ENCODE data around the gene NPPC.

NPPC gene

DNA sequence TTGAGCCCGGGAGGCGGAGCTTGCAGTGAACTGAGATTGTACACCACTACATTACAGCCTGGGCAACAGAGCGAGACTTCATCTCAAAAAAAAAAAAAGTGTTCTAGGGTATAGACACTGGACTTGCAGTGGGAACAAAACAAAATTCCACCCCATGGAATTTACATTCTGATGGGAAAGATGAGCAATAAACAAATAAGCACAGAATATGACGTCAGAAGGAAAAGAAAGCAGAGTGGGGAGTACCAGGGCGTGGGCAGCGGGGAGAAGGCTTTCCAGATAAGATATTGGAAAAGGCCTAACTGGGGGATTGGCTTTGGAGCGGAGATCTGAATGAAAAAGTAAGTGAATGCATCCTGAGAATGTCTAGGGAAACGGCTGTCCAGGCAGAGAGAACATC is 17.6 kb downstream of the NPPC start:
- no peaks in the 10 kb centered on the region for H3K4me1 ChIP-seq (ENCODE audit: control insufficient read depth, low read length)
- no peaks in the 10 kb centered on the region for H3K9me2 ChIP-seq (replicated peaks; ENCODE audit: control insufficient read depth, low read length)
- H3K27me3 ChIP-seq (ENCODE audit: control insufficient read depth, low read length): 0 out of 2 replicates have a peak, but pooled peaks cover 6% of the 10 kb centered on the region
- H3K9me3 ChIP-seq (ENCODE audit: control insufficient read depth, insufficient read depth, low read length): no peaks in the 10 kb centered on the region
- H3K4me3 ChIP-seq (ENCODE audit: low read length): no peak overlapping the region
- no peaks in the 10 kb centered on the region for H3F3A ChIP-seq (ENCODE audit: control insufficient read depth, insufficient read depth)
- no peaks in the 10 kb centered on the region for H3K79me2 ChIP-seq (ENCODE audit: control insufficient read depth, low read length)
- H4K20me1 ChIP-seq (ENCODE audit: control insufficient read depth, insufficient read depth, low read depth, low read length): no peaks in the 10 kb centered on the region
- no peak overlapping the region for H3K4me2 ChIP-seq (ENCODE audit: low read length)
- H3K36me3 ChIP-seq (ENCODE audit: control insufficient read depth, low read length): no peaks in the 10 kb centered on the region
- no peak overlapping the region for H3K27ac ChIP-seq (ENCODE audit: low read depth, low read length)
- TF ChIP-seq, protein P1, sequence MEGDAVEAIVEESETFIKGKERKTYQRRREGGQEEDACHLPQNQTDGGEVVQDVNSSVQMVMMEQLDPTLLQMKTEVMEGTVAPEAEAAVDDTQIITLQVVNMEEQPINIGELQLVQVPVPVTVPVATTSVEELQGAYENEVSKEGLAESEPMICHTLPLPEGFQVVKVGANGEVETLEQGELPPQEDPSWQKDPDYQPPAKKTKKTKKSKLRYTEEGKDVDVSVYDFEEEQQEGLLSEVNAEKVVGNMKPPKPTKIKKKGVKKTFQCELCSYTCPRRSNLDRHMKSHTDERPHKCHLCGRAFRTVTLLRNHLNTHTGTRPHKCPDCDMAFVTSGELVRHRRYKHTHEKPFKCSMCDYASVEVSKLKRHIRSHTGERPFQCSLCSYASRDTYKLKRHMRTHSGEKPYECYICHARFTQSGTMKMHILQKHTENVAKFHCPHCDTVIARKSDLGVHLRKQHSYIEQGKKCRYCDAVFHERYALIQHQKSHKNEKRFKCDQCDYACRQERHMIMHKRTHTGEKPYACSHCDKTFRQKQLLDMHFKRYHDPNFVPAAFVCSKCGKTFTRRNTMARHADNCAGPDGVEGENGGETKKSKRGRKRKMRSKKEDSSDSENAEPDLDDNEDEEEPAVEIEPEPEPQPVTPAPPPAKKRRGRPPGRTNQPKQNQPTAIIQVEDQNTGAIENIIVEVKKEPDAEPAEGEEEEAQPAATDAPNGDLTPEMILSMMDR (IDR thresholded peaks at IDR 0.05; ENCODE audit: low read depth, low read length, poor library complexity, severe bottlenecking): no peak
- no peak for TF ChIP-seq EZH2phosphoT487 (IDR thresholded peaks at IDR 0.05; ENCODE audit: borderline replicate concordance, low read length)

DNA sequence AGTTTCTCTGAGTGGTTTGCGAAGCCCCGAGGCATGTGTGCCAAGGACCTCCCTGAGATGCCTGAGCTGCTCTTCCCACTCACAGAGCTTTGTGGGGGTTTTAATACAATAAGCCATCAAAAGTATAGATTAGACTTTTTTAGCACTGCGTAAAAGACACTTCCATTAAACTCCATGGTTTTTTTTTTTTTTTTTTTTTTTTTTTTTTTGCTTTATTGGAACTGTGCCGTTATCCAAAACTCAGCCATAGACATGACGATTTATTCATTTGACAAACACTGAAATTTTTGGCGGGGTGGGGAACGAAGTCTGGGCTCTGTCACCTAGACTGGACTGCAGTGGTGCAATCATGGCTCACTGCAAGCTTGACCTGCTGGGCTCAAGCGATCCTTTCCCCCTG is 18.4 kb downstream of the NPPC start:
- H3K9me3 ChIP-seq (ENCODE audit: control insufficient read depth, insufficient read depth, low read length): no peaks in the 10 kb centered on the region
- H3K79me2 ChIP-seq (ENCODE audit: control insufficient read depth, low read length): no peaks in the 10 kb centered on the region
- H3K9me2 ChIP-seq (replicated peaks; ENCODE audit: control insufficient read depth, low read length): no peaks in the 10 kb centered on the region
- no peaks in the 10 kb centered on the region for H3K36me3 ChIP-seq (ENCODE audit: control insufficient read depth, low read length)
- H3K4me1 ChIP-seq (ENCODE audit: control insufficient read depth, low read length): no peaks in the 10 kb centered on the region
- H3K4me2 ChIP-seq (ENCODE audit: low read length): no peak overlapping the region
- no peaks in the 10 kb centered on the region for H3F3A ChIP-seq (ENCODE audit: control insufficient read depth, insufficient read depth)
- H3K4me3 ChIP-seq (ENCODE audit: low read length): no peak overlapping the region
- no peak for TF ChIP-seq EZH2phosphoT487 (IDR thresholded peaks at IDR 0.05; ENCODE audit: borderline replicate concordance, low read length)
- TF ChIP-seq, protein P1 (IDR thresholded peaks at IDR 0.05; ENCODE audit: low read depth, low read length, poor library complexity, severe bottlenecking): no peak
- 0 out of 2 replicates have a peak, but pooled peaks cover 6% of the 10 kb centered on the region for H3K27me3 ChIP-seq (ENCODE audit: control insufficient read depth, low read length)
- no peaks in the 10 kb centered on the region for H4K20me1 ChIP-seq (ENCODE audit: control insufficient read depth, insufficient read depth, low read depth, low read length)
- H3K27ac ChIP-seq (ENCODE audit: low read depth, low read length): no peak overlapping the region

DNA sequence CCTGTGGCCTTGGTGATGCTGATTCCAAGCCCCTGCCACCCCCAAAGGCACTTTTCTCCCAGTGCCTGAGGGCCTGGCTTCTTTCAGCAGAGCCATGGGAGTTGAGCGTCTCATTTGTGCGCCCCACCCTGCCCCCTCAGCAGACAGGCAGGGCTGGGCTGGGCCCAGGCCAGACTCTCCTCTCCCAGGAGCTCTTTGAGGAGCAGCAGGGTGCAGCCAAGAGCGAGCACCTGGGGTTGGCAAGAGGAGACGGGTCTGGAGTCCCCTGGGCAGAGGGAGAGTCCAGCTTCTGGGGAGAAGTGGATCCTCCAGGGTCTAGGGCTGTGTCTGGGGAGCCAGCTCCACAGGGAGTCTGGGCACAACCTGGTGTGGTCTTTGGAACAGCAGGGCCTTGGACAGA is 21.2 kb downstream of the NPPC start:
- Histone ChIP-seq H3K36me3 (ENCODE audit: control insufficient read depth, low read length) (no peaks in the 10 kb centered on the region), H3K27ac (ENCODE audit: low read depth, low read length) (no peak overlapping the region), H3K4me1 (ENCODE audit: control insufficient read depth, low read length) (no peaks in the 10 kb centered on the region), H3K9me2 (replicated peaks; ENCODE audit: control insufficient read depth, low read length) (no peaks in the 10 kb centered on the region), H3K9me3 (ENCODE audit: control insufficient read depth, insufficient read depth, low read length) (no peaks in the 10 kb centered on the region), H3K27me3 (ENCODE audit: control insufficient read depth, low read length) (no peaks in the 10 kb centered on the region), H4K20me1 (ENCODE audit: control insufficient read depth, insufficient read depth, low read depth, low read length) (no peaks in the 10 kb centered on the region), H3K4me3 (ENCODE audit: low read length) (no peak overlapping the region), H3K79me2 (ENCODE audit: control insufficient read depth, low read length) (no peaks in the 10 kb centered on the region), H3K4me2 (ENCODE audit: low read length) (no peak overlapping the region), H3F3A (ENCODE audit: control insufficient read depth, insufficient read depth) (no peaks in the 10 kb centered on the region)
- TF ChIP-seq EZH2phosphoT487 (IDR thresholded peaks at IDR 0.05; ENCODE audit: borderline replicate concordance, low read length): no peak
- TF ChIP-seq, protein P1 (IDR thresholded peaks at IDR 0.05; ENCODE audit: low read depth, low read length, poor library complexity, severe bottlenecking): no peak
